ENCODE data around the gene GBP7. TPM values are rescaled to one million over a fixed set of nuclear protein-coding genes. Genes with fewer than 3 reads are reported as not detected.

GBP7 gene
- polyA plus RNA-seq, 4 donors = 0.09 TPM; not detected in 3

GRCh38 chr1:89179343-89179742, 3.5 kb upstream of the GBP7 start:
- H3K4me3 ChIP-seq (ENCODE audit: low read depth in 1 of 3, low read length in 3 of 3) = no peak overlapping the region
- no peaks in the 10 kb centered on the region for H3K27me3 ChIP-seq (ENCODE audit: control insufficient read depth in 3 of 3, insufficient read depth in 3 of 3, low read length in 3 of 3)
- H3K9me3 ChIP-seq (ENCODE audit: control insufficient read depth in 2 of 2, insufficient read depth in 1 of 2, low read depth in 1 of 2, low read length in 1 of 2) = no peaks in the 10 kb centered on the region
- FAIRE-seq (no peak), DNase-seq (peak in 1 of 2 donors; percentile 6)
- peaks cover 0 to 8% (median 0%) of the 10 kb centered on the region in 3 donors for H3K36me3 ChIP-seq (ENCODE audit: control insufficient read depth in 3 of 3, insufficient read depth in 2 of 3, low read depth in 1 of 3, low read length in 3 of 3)
- no peaks in the 10 kb centered on the region for H3K4me1 ChIP-seq (ENCODE audit: control insufficient read depth in 3 of 3, insufficient read depth in 2 of 3, low read depth in 1 of 3, low read length in 2 of 3)
- no peak overlapping the region for H3K27ac ChIP-seq (ENCODE audit: low read depth in 1 of 3, low read length in 2 of 3)
- whole genome bisulfite sequencing, 3 donors = 78 to 88% (median 81%) methylated on average over 2 of the region's 2 CpGs

- H3K27ac ChIP-seq (ENCODE audit: low read depth in 1 of 3, low read length in 2 of 3) = no peak overlapping the region
- DNase-seq (no peak), FAIRE-seq (no peak)
- no peaks in the 10 kb centered on the region for H3K27me3 ChIP-seq (ENCODE audit: control insufficient read depth in 3 of 3, insufficient read depth in 3 of 3, low read length in 3 of 3)
- no peaks in the 10 kb centered on the region for H3K36me3 ChIP-seq (ENCODE audit: control insufficient read depth in 3 of 3, insufficient read depth in 2 of 3, low read depth in 1 of 3, low read length in 3 of 3)
- no peak overlapping the region for H3K4me3 ChIP-seq (ENCODE audit: low read depth in 1 of 3, low read length in 3 of 3)
- H3K4me1 ChIP-seq (ENCODE audit: control insufficient read depth in 3 of 3, insufficient read depth in 2 of 3, low read depth in 1 of 3, low read length in 2 of 3) = no peaks in the 10 kb centered on the region
- 93 to 95% (median 94%) methylated on average over 2 of the region's 2 CpGs for WGBS, 3 donors
- no peaks in the 10 kb centered on the region for H3K9me3 ChIP-seq (ENCODE audit: control insufficient read depth in 2 of 2, insufficient read depth in 1 of 2, low read depth in 1 of 2, low read length in 1 of 2)
Observed at GRCh38 chr1:89176971-89177370, 1.2 kb upstream of the GBP7 start.

DNA sequence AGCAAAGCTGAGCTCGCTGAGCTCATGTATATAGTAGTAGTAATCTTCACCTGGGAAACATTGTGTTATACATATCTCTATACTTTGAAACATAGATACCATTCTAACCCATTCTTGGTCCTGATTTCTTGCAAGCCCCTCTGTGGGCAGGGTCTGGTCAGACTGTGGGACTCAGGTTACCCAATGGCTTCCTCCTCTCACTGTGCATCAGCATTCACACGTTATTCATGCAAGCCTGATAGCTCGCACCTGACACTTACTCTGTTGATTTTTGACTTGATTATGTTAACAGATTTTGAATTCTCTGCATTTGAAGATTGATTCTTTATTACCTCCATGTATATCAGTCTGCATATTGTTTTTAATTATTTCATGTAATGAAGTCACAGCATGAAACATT, 1.3 kb downstream of the GBP7 start:
- H3K4me3 ChIP-seq (ENCODE audit: low read depth in 1 of 3, low read length in 3 of 3) = no peak overlapping the region

GRCh38 chr1:89172468-89173143, 3.2 kb downstream of the GBP7 start:
- no peak for DNase-seq
- no peaks in the 10 kb centered on the region for H3K4me1 ChIP-seq (ENCODE audit: control insufficient read depth in 3 of 3, insufficient read depth in 2 of 3, low read depth in 1 of 3, low read length in 2 of 3)
- no peak overlapping the region for H3K4me3 ChIP-seq (ENCODE audit: low read depth in 1 of 3, low read length in 3 of 3)
- no peak overlapping the region for H3K27ac ChIP-seq (ENCODE audit: low read depth in 1 of 3, low read length in 2 of 3)
- no peaks in the 10 kb centered on the region for H3K9me3 ChIP-seq (ENCODE audit: control insufficient read depth in 2 of 2, insufficient read depth in 1 of 2, low read depth in 1 of 2, low read length in 1 of 2)
- H3K27me3 ChIP-seq (ENCODE audit: control insufficient read depth in 3 of 3, insufficient read depth in 3 of 3, low read length in 3 of 3) = no peaks in the 10 kb centered on the region
- no peak for FAIRE-seq
- no peaks in the 10 kb centered on the region for H3K36me3 ChIP-seq (ENCODE audit: control insufficient read depth in 3 of 3, insufficient read depth in 2 of 3, low read depth in 1 of 3, low read length in 3 of 3)
- WGBS, 3 donors = 73 to 93% (median 90%) methylated on average over 4 of the region's 4 CpGs

More for the DNA sequence above, 1.3 kb downstream of the GBP7 start:
- Histone ChIP-seq H3K27ac (ENCODE audit: low read depth in 1 of 3, low read length in 2 of 3) (no peak overlapping the region), H3K27me3 (ENCODE audit: control insufficient read depth in 3 of 3, insufficient read depth in 3 of 3, low read length in 3 of 3) (no peaks in the 10 kb centered on the region), H3K36me3 (ENCODE audit: control insufficient read depth in 3 of 3, insufficient read depth in 2 of 3, low read depth in 1 of 3, low read length in 3 of 3) (no peaks in the 10 kb centered on the region), H3K9me3 (ENCODE audit: control insufficient read depth in 2 of 2, insufficient read depth in 1 of 2, low read depth in 1 of 2, low read length in 1 of 2) (no peaks in the 10 kb centered on the region), H3K4me1 (ENCODE audit: control insufficient read depth in 3 of 3, insufficient read depth in 2 of 3, low read depth in 1 of 3, low read length in 2 of 3) (no peaks in the 10 kb centered on the region)
- WGBS, 3 donors = 83 to 91% (median 91%) methylated on average over 3 of the region's 3 CpGs
- FAIRE-seq = no peak
- no peak for DNase-seq

DNA sequence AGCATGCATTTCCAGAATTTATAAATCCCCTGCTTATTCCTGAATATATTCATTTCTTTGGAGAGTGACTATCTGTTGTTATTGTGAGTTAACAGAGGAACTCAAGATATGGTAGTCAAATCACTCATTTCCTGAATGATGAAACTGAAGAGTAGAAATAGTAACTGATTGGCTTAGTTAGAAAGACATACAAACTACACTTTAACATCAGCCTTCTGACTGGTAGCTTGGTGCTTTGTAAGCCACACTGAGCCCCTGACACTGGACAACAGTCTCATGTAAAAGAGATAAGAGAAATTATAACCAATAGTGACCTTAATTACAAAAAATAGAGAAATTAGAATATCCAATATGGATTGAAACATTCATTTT, 4.8 kb downstream of the GBP7 start:
- Histone ChIP-seq H3K27me3 (ENCODE audit: control insufficient read depth in 3 of 3, insufficient read depth in 3 of 3, low read length in 3 of 3) (no peaks in the 10 kb centered on the region), H3K4me3 (ENCODE audit: low read depth in 1 of 3, low read length in 3 of 3) (no peak overlapping the region), H3K4me1 (ENCODE audit: control insufficient read depth in 3 of 3, insufficient read depth in 2 of 3, low read depth in 1 of 3, low read length in 2 of 3) (no peaks in the 10 kb centered on the region), H3K36me3 (ENCODE audit: control insufficient read depth in 3 of 3, insufficient read depth in 2 of 3, low read depth in 1 of 3, low read length in 3 of 3) (no peaks in the 10 kb centered on the region), H3K27ac (ENCODE audit: low read depth in 1 of 3, low read length in 2 of 3) (no peak overlapping the region), H3K9me3 (ENCODE audit: control insufficient read depth in 2 of 2, insufficient read depth in 1 of 2, low read depth in 1 of 2, low read length in 1 of 2) (no peaks in the 10 kb centered on the region)
- no peak for FAIRE-seq
- DNase-seq = no peak

DNA sequence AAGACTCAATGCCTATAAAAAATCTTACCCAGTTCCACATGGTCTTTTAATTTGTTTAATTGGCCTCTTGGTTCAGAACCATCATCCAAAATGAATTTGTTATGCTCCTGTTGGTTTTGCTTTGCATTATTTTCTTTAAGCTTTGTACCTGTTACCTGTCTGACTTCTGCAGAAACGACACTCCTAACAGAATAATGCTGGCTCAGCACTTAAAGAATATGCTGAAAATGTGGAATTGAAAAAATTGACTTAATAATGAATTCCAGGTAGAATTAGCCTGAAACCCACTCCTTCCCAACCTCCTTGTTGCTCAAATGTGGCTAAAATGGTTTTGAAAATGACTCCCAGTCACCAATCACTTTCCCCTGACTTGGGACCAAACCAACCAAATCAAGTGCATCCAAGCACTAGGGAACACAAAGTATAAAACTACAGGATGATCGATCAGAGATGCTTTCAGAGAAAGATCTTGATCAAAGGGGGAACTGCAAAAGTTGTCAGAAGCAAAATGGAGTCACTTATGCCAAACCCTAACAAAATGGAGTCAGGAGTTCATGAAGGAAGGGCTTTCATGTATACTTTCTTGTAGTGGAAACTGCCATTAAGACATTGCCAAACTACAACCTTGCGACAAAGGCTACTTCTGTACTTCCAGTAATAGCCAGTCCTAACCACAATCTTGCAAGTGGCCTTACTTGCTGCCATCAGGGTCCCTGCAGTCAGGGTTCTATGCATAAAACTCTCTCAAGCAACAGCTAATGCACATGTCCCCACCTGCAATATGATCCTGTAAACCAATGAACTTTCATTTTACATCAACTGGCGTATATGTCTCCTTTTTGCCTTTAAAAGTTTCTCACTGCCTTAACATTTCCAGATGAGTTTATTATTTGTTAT, 5.4 kb downstream of the GBP7 start:
- no peak overlapping the region for H3K4me3 ChIP-seq (ENCODE audit: low read depth in 1 of 3, low read length in 3 of 3)
- no peak overlapping the region for H3K27ac ChIP-seq (ENCODE audit: low read depth in 1 of 3, low read length in 2 of 3)
- FAIRE-seq (no peak), DNase-seq (no peak)
- H3K36me3 ChIP-seq (ENCODE audit: control insufficient read depth in 3 of 3, insufficient read depth in 2 of 3, low read depth in 1 of 3, low read length in 3 of 3) = no peaks in the 10 kb centered on the region
- H3K9me3 ChIP-seq (ENCODE audit: control insufficient read depth in 2 of 2, insufficient read depth in 1 of 2, low read depth in 1 of 2, low read length in 1 of 2) = no peaks in the 10 kb centered on the region
- no peaks in the 10 kb centered on the region for H3K27me3 ChIP-seq (ENCODE audit: control insufficient read depth in 3 of 3, insufficient read depth in 3 of 3, low read length in 3 of 3)
- no peaks in the 10 kb centered on the region for H3K4me1 ChIP-seq (ENCODE audit: control insufficient read depth in 3 of 3, insufficient read depth in 2 of 3, low read depth in 1 of 3, low read length in 2 of 3)
- WGBS, 3 donors = 87 to 91% (median 88%) methylated on average over 4 of the region's 4 CpGs

GRCh38 chr1:89169166-89169565, 6.6 kb downstream of the GBP7 start:
- no peaks in the 10 kb centered on the region for H3K4me1 ChIP-seq (ENCODE audit: control insufficient read depth in 3 of 3, insufficient read depth in 2 of 3, low read depth in 1 of 3, low read length in 2 of 3)
- H3K27me3 ChIP-seq (ENCODE audit: control insufficient read depth in 3 of 3, insufficient read depth in 3 of 3, low read length in 3 of 3) = no peaks in the 10 kb centered on the region
- no peak overlapping the region for H3K4me3 ChIP-seq (ENCODE audit: low read depth in 1 of 3, low read length in 3 of 3)
- 14 to 40% (median 22%) methylated on average over 2 of the region's 2 CpGs for WGBS, 3 donors
- DNase-seq (no peak), FAIRE-seq (peak; percentile 19)
- no peak overlapping the region for H3K27ac ChIP-seq (ENCODE audit: low read depth in 1 of 3, low read length in 2 of 3)
- no peaks in the 10 kb centered on the region for H3K36me3 ChIP-seq (ENCODE audit: control insufficient read depth in 3 of 3, insufficient read depth in 2 of 3, low read depth in 1 of 3, low read length in 3 of 3)
- H3K9me3 ChIP-seq (ENCODE audit: control insufficient read depth in 2 of 2, insufficient read depth in 1 of 2, low read depth in 1 of 2, low read length in 1 of 2) = no peaks in the 10 kb centered on the region

GRCh38 chr1:89167590-89168230, 8.1 kb downstream of the GBP7 start:
- no peaks in the 10 kb centered on the region for H3K9me3 ChIP-seq (ENCODE audit: control insufficient read depth in 2 of 2, insufficient read depth in 1 of 2, low read depth in 1 of 2, low read length in 1 of 2)
- no peak for FAIRE-seq
- H3K4me1 ChIP-seq (ENCODE audit: control insufficient read depth in 3 of 3, insufficient read depth in 2 of 3, low read depth in 1 of 3, low read length in 2 of 3) = no peaks in the 10 kb centered on the region
- no peak overlapping the region for H3K27ac ChIP-seq (ENCODE audit: low read depth in 1 of 3, low read length in 2 of 3)
- 81 to 91% (median 86%) methylated on average over 2 of the region's 2 CpGs for WGBS, 3 donors
- H3K27me3 ChIP-seq (ENCODE audit: control insufficient read depth in 3 of 3, insufficient read depth in 3 of 3, low read length in 3 of 3) = no peaks in the 10 kb centered on the region
- DNase-seq = no peak
- no peaks in the 10 kb centered on the region for H3K36me3 ChIP-seq (ENCODE audit: control insufficient read depth in 3 of 3, insufficient read depth in 2 of 3, low read depth in 1 of 3, low read length in 3 of 3)
- H3K4me3 ChIP-seq (ENCODE audit: low read depth in 1 of 3, low read length in 3 of 3) = no peak overlapping the region

All from small intestine (tissue), 7 donors.